Endothelial cell of umbilical vein (primary cell): Measurements from ENCODE around the gene FAM120A.

Experiments used
- CTCF ChIP-seq, 2 donors: IDR thresholded peaks; 1 replicate in 1 of 2; 2 replicates in 1 of 2; pipeline ENCODE4 v1.5.1; 2011; ENCODE audit warnings: low read length in 2 of 2, mild to moderate bottlenecking in 2 of 2, moderate library complexity in 2 of 2, control low read depth in 1 of 2, inconsistent platforms in 1 of 2, low read depth in 1 of 2; ENCODE audit not compliant: insufficient read depth in 1 of 2; ENCODE audit errors: extremely low read depth in 1 of 2
- EZH2 ChIP-seq: IDR thresholded peaks from 2 replicates; pipeline ENCODE4 v1.6.1; 2012; ENCODE audit warnings: borderline replicate concordance, low read depth, mild to moderate bottlenecking, moderate library complexity, low read length, inconsistent platforms; ENCODE audit not compliant: severe bottlenecking
- JUN ChIP-seq: IDR thresholded peaks from 2 replicates; pipeline ENCODE4 v1.6.1; 2011; ENCODE audit warnings: borderline replicate concordance, low read depth; ENCODE audit not compliant: insufficient read length, insufficient read depth
- MYC ChIP-seq: IDR thresholded peaks from one replicate; pipeline ENCODE4 v1.6.1; 2011; ENCODE audit warnings: mild to moderate bottlenecking, low read depth, low read length
- POLR2A ChIP-seq: IDR thresholded peaks from 2 replicates; pipeline ENCODE4 v1.6.1; 2012; ENCODE audit warnings: low read depth, mild to moderate bottlenecking, control low read depth, low read length

- no peak for TF ChIP-seq EZH2
- TF ChIP-seq POLR2A: no peak
- no peak for TF ChIP-seq CTCF (IDR thresholded peaks at IDR 0.05; ENCODE audit: extremely low read depth in 1 of 2, insufficient read depth in 1 of 2, low read depth in 1 of 2, low read length in 2 of 2)
- TF ChIP-seq JUN: no peak
- TF ChIP-seq MYC: no peak
These were observed 154.7 kb downstream of the FAM120A start for GRCh38 chr9:93606187-93606586.
